NCI-H82 treated with DMSO at 0.1 percent for 48 hours (cell line): ENCODE results near the gene SMC1A.
"Not testable (repeated sequence)": the region's sequence is repeated elsewhere in the genome, so short reads cannot be mapped to it uniquely, and the experiment has no call there.

ENCODE experiments used
- DNase-seq: peaks from one replicate; lab custom pipeline; 2025; ENCODE audit not compliant: unreplicated experiment; lab: John Stamatoyannopoulos, UW

The SMC1A gene

DNA sequence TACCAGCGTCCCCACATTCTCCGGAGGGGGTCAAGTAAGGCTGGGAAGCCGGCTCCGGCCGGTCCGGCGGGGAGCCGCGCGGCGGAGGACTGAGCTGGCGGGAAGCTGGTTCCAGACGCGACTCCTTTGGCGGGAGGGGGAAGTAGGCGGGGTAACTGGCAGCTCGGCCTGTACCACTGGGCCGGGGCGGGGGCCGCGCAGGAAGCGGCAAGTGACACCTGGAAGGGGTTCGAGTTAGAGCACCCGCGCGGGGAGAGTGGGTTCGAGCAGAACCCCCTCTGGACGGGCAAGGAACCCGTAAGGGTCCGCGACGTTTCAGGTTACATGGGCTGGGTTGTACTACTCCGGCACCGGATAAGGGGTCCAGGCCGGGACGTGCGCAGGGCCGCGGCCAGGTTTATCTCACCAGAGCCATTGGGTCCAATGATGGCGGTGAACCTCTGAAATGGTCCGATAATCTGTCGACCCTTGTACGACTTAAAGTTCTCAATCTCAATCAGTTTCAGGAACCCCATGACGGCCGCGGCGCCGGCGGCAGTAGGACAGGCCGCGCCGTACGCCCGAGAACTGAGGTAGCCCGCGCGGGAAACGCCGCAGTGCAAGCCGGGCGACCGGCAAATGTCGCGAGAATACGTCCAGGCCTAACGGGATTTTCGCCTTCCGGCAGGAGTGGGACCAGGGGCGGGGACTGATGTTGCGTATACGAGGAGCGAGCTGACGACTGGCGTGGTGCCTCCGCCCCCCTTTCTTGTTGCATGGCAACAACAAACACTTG lies at the start of gene SMC1A:
Gene SMC1A (minus strand): TSS at position 569 of the 775 bp plus-strand sequence. CDS start 54 bp downstream, at position 515.
- DNase-seq: peak; percentile 89

DNA sequence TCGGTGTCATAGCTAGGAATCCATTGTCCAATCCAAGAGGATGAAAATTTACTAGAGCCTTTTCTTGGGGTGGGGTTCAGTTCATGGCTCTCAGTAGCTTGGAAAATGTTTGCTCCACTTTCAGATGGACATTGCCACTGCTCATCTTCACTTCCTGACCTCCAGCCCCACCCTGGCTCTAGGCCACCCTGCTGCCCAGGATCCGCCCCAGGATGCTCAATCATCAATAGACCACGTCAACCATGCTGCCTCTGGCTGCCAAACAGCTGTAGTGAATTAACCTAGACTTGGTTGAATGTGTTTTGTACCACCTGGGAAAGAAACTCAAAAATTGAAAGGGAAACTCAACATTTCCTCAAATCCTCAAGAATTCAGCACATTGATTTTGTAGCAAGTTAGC lies 48.9 kb upstream of the SMC1A start:
- no peak for DNase-seq

DNA sequence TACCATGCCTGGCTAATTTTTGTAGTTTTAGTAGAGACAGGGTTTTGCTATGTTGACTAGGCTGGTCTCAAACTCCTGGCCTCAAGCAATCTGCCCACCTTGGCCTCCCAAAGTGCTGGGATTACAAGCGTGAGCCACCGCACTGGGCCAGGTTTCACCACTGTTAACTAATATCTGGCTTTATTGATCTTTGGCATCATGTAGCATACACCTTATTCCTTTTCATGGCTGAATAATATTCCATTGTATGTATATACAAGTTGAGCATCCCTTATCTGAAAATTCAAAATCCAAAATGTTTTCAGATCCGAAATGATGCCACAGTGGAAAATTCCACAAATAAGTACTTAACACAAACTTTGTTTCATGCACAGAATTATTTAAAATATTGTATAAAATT lies 46.2 kb upstream of the SMC1A start:
- DNase-seq: not testable (repeated sequence)

DNA sequence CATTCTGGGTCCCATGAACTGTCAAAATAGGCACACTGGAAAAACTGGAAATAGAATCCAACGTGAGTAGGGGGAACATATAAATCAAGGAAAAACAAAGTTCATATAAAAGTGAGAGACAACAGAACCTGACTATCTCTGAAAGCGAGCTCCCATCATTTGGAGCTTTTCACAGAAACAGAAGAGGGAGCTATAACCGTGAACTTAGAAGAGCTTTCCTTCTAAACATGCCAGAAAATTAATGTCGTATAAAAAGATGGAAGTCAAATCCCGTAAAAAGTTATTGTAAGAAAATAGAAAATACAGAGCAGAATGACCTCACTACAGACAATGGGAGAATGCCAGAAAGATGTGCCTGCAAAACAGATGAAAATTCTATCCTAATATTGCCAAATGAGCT lies 35.6 kb upstream of the SMC1A start:
- no peak for DNase-seq

DNA sequence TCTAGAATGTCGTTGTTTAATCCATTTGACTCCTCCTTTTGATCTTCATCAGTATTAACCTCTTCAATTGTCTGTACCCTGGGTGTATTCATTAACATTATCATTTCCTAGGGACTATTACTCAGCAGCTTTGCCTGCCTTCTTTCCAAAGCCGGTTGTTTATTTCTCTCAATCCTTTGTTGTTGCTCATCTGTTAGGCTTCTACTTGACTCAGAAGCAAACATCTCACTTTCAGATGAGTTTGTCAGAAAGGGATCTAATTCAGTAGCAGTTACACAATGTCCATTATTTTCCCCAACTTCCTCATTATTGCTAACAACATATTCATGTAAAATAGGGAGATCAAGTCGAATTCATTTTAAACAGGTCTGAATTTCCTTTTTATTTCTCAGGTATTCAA lies 33.8 kb upstream of the SMC1A start:
- no peak for DNase-seq

DNA sequence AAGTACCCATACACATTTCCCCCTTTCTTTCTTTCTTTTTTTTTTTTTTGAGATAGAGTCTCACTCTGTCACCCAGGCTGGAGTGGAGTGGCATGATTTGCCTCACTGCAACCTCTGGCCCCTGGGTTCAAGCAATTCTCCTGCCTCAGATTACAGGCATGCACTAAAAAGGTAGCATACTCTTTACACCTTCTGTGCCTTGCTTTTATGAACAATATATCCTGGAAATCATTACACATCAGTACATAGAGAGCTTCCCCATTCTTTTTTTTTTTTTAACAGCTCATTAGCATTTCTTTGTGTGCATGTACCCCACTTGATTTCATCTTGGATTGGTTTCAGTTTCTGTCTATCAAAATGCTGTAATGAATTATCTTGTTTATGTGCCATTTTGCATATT lies 30.4 kb upstream of the SMC1A start:
- no peak for DNase-seq

DNA sequence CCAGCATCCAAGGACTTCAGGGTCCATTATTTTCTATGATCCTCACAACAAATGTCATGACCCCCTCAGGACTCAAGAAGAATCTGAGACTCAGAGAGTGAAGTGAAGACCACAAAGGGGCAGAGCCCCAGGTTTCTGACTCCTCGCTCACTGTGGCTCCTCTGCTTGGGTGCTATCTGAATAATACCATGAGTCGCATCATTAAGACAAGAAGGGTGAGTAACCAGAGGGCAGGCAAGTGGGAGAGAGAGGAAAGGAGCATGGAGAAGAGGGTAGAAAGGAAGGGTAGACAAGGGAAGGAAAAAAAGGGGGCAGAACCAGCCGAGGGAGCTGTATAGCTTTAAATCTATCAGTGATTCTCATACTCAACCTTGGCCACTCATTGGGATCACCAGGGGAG lies 27.2 kb upstream of the SMC1A start:
- no peak for DNase-seq

DNA sequence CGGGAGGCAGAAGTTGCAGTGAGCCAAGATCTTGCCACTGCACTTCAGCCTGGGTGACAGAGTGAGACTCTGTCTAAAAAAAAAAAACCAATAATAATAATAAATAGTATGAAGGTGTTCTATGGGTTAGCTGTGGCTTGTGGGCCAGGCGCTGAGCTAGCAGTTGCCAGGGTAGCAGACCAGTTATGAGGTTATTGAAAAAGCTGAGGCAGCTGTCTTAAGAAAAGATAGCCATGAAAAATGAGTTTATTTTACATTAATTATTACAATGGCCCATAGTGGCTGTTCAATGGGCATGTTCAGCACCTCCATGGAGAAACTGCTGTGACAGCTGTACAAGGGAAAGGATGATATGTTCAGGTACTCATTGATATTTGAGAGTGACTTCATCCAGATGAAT lies 25.0 kb upstream of the SMC1A start:
- DNase-seq: no peak

DNA sequence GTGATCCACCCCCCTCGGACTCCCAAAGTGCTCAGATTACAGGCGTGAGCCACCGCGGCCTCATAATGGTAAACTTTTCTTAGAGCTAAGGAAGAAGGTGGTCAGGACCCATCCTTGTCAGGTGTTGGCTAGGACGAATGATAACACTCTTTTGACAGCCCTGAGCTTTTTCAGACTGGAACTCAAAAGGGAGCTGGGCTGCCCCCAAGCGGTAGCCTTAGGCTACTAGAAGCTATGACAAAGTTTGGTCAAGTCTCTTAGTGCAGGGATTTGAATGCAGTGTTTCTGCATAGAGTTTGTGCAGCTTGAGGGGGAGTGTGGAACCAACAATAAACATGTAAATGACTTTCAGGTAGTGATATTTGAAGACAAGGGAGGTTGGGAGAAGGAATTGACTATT lies 23.5 kb upstream of the SMC1A start:
- DNase-seq: no peak

DNA sequence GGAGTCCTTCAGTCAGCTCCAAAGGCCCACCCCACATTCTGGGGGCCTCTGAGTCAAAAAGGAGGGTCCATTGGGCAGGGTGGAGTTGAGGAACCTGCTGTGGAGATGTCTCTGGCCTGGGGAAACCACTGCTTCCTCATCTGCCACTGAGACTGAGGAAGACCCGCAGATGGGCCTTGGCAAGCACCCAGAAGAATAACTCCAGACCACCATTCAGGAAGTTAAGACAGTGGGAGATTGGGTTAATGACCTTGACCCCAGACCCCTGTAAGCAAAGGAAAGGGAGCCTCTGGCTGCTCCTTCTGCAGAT lies 19.8 kb upstream of the SMC1A start:
- no peak for DNase-seq

DNA sequence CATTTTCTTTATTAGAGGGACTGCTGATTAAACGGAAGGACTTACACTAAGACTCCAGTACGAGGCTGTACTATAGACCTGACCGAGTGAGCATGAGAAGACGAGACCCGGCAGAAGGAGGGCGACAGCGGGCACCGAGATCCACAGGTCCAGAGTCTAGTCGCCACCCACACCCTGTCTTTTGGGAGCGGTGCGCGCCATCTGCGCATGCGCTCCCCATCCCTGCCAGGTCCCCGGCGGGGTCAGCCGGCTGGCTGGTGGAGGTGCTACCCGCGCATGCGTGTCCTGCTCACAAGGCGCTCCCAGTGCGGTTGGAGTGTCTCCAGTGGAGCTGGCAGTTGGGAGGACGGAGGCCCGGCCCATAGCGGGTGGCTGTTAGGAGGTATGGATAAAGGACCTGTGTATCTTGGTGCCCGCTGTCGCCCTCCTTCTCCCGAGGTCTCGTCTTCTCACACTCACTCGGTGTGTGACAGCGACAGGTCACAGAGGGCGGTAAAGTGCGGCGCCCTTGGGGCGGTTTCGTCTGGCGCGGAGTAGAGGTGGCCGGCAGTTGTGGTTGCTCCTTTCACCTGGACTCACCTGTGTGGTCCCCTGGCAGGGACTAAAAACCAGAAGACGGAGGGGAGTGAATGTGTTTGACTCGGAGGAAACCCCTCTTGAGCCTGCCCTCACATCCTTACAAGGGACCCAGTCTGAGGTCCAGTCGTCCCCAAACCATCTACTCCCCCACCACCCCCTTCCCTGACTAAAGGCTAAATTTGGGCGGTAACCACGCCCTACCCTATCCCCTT lies 19.3 kb upstream of the SMC1A start:
- DNase-seq: peak; percentile 27

DNA sequence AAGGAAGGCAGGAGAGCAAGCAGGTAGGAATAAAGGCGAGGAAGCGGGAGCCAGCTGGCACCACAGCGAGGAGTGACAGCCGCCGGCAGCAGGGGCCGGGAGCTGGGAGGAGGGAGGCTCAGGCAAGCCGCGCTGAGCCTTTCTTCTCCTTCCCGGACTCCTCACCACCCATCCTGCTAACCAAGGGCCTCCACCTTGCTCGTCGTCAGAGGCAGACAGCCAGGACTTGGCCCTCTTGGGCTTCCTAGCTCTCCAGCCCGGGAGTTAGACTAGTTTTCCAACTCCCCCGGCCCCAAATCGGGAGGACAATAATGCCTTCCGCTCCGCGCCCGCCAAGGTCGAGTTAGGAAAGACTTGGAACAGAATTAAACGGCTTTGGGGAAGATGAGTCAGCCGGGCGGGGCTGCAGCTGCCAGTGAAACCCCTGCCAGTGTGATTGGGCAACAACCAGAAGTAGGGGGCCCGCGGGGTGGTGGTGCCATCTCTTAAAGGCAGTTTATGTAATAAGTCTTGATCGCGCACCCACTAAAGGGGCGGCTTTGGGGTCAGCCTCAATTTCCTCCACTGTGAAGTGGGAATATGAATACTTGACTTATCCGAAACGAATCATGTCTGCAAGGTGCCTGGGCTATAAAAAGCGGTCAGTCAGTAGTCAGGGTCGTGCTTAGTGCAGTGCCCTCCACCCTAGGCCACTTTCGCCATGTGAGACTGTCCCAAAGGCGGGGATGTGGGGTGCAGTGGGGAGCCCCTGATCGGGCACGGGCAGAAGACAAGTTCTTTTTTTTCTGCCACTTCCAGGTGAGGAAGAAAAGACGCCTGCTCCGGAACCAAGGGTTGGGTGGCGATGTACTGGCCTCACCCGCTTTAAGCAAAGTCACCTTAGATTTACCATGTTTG lies 18.4 kb upstream of the SMC1A start:
- DNase-seq: peak; percentile 14

DNA sequence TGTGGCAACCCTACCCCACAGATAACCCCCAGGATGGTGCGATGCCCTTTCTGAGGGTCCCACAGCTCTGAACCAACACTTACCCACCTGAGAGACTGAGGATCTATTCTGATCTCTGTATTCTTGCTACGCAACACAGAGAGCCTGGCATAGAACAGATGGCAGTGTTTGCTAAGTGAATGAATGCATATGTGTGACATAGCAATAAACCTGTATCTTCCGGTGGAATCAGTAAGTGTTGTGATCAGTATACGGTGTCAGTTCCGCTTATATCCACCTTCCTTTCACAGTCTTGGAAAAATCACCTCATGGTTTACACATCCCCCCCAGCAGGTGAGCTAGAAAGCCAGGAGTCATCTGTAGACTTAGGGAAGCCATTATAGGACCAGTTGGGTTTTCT lies 17.6 kb upstream of the SMC1A start:
- no peak for DNase-seq

DNA sequence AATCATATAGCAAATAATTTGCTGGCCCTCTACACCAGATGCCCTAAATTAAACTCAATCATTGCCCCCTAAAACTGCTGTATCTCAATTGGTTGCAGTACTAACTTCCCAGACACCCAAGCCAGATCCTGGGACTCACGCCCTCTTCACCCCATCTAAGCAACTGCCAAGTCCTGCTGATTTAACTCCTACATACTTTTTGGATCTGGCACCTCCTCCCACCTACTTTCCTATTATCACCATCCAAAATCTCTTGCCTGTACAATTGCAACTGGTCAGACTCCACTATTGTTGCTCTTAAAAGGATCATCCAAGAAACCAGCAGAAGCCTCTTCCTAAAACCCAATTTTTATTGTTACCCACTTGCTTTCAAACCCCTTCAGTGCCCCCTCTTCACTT lies 16.4 kb upstream of the SMC1A start:
- no peak for DNase-seq

DNA sequence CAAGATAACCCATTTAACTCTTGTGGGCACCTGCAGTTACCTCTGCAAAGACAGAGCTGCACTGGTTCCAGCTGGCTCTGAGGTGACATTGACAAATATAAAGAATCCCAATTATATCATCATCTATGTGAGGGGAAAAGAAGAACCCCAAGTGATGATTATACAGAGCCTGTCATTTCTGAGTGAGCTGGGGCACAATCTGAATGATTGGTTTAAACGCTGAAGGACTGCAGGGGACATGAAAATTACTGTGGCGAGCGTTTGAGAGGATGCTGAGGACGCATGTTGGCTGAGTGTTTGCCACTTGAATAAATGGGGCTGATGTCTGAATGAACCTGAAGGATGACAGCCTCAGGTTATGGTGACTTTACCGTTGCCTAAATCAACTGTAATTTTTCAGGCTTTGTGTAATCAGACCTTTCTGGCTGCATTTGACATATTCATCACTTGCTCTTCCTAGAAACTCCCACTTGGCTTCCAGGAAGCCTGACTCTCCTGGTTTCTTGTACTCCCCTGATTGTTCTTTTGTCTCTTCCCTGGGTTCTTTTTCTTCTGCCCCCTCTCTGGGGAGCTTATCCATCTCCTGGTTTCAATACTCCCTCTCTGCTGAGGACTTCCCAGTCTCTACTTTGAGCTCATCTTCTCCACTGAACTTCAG lies 15.8 kb upstream of the SMC1A start:
- DNase-seq: no peak

DNA sequence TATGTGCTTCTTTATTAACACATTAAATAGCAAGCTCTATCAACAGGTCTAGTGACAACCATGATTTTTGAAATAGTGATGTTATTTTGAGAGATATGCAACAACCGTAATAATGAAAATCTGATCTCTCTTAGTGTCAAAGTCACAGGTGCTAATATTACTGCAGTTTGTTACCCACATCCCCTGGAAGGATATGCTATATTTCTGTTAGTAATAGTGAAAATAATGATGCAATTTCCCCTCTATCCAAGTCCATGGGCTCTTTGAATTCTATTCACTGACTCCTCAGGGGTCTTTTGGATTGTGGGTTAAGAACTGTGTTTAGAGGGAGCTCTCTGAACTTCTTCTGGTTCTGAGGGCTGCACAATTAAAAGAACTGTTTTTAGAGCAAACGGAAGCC lies 14.8 kb upstream of the SMC1A start:
- DNase-seq: no peak

DNA sequence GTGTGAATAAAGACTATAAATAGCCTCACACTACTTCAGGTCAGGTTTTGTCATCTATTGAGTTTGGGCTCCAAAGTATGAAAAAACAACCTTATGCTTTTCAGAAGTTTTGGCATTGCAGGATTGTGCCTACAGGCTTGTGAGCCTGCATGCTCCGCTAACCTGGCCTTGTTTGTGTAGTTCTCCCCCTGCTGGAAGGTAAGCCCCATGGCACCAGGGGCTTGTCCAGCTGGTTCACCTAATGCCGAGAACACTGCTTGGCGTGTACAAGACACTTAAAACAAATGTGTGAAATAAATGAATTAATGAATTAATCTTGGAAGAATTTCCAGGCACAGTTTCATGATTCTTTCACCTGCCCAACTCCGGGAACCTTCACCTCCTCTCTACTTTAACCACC lies 13.5 kb upstream of the SMC1A start:
- peak; percentile 18 for DNase-seq

DNA sequence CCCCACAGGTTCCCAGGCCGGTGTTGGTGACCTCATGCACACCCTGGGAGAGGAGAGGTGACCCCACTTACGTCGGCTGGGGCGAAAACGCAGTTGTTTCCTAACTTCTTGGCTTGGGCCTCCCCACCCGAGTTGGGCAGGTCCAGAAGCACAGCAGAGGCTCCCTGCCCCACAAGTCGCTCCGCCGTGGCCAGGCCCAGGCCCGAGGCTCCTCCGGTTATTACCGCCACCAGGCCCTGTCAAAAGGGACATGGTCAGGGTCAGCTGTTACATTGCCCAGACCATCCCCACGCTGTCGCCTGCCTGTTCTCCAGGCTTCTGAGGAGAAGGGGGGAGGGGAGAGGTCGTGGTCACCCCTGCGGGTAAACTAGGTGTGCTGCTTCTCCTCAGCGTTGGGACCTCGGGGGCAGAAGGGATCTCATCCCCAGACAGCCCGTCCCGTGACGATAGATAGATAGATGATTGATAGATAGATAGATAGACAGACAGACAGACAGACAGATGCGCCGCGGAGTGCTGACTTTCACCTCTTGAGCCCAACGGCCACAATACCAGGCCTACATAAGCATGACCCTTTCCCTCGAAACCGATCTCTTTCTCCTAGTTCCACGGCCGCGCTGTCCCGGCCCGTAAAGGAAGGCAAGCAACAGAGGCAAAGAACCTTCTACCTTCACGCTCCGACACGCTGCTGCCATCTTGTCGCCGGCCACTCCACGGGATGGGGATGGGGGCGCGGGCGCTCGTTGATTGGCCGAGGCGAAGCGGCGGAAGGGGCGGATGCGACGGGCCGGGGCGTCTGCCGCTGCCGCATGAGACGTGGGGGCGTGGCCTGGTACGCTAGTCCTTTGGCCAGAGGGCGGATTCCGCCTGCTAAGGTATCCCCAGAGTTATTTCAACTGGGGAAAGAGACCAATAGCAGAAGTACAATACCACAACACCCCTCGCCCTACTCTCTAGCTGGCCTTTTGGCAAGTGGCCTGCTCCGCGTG lies 11.5 kb upstream of the SMC1A start, which contains the start of gene HSD17B10:
Gene HSD17B10 (minus strand): TSS at position 720 of the 989 bp plus-strand sequence. CDS start 25 bp downstream, at position 695.
- DNase-seq: peak; percentile 67

DNA sequence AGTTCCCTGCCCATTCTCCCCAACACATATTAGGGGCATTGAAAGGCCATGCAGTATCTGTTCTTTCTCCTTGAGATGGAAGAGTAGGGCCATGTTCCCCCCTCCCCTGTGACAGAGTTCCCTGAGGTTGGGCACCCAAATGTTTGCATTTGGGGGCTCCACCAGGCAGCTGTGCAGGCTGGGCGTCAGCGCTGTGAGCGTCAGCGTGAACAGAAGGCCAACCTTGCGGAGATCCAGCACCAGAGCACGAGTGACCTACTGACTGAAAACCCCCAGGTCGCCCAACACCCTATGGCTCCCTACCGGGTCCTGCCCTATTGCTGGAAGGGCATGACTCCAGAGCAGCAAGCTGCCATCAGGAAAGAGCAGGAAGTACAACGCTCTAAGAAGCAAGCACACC lies 7.8 kb upstream of the SMC1A start:
- DNase-seq: no peak

DNA sequence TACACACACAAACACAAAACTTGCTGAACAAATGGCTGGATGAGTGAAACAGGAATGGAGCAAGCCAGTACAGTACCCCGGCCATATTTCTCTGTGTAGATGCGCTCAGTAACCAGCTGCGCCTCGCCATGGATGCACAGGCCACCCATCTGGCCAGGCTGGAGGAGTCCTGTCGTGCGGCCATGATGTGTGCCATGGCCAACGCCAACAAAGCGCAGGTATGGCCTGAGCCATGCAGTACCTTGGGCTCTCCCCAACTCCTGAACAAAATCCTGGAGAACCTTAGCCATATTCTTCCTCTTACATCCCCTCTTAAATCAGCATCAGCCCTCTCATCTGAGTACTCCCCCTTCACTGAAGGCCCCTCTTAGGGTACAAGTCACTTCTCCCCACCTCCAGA lies 7.3 kb upstream of the SMC1A start:
- DNase-seq: no peak
